Endometrium (tissue), 2 donors: ENCODE data around the gene S100P.
"Not testable (repeated sequence)": the region's sequence is repeated elsewhere in the genome, so short reads cannot be mapped to it uniquely, and the experiment has no call there.

Source experiments
- FAIRE-seq: peaks from 2 replicates; lab custom pipeline; 2012; peaks lifted over from hg19 to GRCh38; lab: Jason Lieb, UNC
- donor health status: control.
- donor health status: control.

Gene S100P

DNA sequence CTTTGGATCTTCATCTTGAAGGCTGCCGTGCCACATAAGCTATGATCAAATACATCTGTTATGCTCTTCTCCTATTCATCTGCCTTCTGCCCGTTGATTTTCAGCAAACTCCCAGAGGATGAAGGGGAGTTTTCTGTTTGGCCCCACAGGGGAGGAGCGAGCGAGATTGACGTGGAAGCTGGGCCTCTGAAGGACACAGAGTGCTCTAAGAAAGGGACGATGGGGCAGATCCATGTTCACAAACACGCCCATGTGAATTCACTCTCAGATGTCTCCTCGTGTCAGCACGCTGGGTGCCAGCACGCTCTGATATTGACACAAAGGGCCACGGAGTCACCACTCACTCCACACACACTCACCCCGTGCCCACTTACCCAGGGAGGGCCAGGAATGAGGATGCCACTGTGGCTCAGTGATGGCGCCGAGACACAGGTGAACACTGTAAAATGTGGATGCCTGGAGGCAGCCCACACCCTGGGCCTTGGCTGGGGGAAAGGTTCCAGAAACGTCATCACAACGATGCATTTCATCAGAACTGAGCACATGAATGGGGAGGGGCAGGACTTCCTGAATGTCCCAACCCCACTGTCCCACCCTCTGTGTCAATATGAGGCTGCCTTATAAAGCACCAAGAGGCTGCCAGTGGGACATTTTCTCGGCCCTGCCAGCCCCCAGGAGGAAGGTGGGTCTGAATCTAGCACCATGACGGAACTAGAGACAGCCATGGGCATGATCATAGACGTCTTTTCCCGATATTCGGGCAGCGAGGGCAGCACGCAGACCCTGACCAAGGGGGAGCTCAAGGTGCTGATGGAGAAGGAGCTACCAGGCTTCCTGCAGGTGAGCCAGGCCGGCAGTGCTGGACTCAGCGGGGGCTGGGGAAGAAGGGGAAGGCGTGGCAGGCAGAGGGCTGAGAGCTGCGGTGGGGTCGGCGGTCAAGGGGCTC lies at the start of gene S100P:
S100P (plus strand) TSS at position 648 of the 946 bp plus-strand sequence; CDS start at position 703, 55 bp downstream.
- FAIRE-seq = no peak

DNA sequence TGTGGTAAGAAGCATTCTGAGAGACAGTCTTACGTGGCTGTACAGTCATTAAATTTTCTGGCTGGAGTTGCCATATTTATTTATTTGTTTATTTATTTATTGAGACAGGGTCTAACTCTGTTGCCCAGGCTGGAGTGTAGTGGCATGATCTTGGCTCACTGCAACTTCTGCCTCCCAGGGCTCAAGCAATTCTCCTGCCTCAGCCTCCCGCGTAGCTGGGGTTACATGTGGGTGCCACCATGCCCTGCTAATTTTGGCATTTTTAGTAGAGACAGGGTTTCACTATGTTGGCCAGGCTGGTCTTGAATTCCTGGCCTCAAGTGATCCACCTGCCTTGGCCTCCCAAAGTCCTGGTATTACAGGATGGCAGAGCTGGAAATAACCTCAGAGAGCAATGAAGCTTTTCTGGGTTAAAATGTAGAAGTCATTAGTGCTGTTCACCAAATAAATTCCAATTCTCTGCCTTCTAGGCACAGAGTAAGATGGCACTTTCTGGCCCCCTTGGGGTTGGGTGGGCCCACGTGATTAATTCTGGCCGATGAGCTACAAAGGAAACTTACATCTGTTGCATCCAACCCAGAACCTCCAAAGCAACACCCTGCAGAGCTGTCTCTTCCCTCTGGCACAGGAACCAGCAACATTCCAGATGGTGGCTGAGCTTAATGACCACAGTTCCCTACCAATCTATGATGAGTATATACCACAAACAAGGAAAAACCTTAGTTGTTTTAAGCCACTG lies 48.7 kb upstream of the S100P start:
- no peak for FAIRE-seq

DNA sequence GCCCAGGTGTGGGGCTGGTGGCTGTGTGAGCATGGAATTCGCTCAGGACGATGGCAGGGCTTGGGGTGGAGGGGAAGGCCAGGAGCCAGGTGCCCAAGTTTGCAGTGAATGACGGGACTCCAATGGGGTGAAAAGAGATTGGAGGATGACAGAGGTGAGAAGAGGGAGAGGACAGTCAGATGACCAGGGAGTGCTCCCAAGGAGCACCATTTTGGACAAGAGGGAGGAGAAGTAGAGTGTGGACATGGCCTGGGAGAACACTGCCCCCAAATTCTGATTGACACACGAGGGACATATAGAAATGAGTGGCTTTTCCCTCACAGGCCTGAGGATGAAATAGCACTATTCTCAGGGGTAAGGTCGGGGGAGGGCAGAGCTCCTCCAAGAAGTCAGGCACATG lies 46.5 kb upstream of the S100P start:
- FAIRE-seq = no peak

DNA sequence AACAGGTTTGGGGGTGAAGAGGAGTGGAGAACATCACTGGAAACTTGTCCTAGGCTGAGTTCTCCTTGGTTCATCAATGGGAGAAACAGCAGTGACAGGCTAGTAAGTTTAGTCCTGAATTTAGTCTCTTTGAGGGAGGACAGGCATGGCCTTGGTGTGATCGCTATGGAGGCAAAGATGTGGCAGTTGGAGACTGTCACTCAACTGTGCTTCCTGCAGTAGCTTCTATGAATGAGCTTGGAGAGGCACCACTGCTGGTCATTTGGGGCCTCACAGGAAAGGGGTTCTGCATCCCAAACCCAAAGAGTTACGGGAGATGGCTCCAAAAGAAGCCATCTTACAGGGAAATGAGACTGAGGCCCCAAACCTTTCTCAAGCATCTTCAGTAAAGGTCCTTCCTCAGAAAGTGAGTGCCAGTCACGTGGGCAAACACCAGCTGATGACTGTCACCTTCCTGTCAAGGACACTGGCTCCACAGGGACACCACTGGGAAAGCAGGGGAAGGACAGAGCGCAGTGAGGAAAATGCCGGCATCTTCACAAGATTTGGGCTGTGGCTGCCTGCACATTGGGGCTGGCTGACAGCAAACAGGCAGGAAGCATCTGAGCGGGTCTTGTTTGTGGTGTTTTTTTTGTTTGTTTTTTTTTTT lies 46.0 kb upstream of the S100P start:
- FAIRE-seq = no peak

DNA sequence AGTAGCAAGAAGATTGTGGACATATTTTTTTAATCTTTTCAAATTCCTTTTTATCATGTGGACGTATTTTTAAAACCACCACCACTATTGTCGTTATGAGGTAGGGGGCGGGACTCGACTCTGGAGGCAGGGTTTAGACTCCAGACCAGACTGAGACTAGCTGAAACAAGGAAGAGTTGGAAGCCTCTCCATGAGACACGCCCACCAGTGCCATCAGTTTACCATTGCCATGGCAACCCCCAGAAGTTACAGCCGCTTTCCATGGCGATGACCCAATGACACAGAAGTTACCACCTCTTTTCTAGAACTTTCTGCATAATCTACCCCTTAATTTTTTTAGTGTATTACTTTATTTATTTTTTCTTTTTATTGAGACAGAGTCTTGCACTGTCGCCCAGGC lies 44.5 kb upstream of the S100P start:
- no peak for FAIRE-seq

DNA sequence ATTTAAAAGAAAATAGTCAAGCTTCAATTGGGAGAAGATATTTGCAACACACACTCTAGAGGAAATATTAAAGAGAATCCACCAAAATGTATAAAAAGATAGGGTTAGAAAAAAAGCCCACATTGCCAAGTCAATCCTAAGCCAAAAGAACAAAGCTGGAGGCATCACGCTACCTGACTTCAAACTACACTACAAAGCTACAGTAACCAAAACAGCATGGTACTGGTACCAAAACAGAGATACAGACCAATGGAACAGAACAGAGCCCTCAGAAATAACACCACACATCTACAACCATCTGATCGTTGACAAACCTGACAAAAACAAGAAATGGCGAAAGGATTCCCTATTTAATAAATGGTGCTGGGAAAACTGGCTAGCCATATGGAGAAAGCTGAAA lies 39.5 kb upstream of the S100P start:
- FAIRE-seq = not testable (repeated sequence)

DNA sequence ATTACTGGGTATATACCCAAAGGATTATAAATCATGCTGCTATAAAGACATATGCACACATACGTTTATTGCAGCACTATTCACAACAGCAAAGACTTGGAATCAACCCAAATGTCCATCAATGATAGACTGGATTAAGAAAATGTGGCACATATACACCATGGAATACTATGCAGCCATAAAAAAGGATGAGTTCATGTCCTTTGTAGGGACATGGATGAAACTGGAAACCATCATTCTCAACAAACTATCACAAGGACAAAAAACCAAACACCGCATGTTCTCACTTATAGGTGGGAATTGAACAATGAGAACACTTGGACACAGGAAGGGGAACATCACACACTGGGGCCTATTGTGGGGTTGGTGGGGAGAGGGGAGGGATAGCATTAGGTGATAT lies 38.4 kb upstream of the S100P start:
- not testable (repeated sequence) for FAIRE-seq

DNA sequence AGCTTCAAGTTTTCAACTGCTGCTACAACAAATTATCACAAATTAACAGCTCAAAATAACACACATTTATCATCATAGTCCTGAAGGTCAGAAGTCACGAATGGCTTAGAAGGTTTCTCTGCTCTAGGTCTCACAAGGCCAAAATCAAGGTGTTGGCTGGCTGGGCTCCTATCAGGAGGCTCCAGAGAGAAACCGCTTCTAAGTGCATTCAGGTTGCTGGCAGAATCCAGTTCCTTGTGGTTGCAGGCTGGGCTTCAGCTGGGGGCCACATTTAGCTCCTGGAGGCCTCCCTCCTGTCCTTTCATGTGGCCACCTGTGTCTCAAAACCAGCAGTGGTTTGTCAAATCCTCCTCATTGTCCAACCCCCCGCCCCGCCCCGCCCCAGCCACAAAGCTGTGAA lies 37.8 kb upstream of the S100P start:
- FAIRE-seq = no peak

DNA sequence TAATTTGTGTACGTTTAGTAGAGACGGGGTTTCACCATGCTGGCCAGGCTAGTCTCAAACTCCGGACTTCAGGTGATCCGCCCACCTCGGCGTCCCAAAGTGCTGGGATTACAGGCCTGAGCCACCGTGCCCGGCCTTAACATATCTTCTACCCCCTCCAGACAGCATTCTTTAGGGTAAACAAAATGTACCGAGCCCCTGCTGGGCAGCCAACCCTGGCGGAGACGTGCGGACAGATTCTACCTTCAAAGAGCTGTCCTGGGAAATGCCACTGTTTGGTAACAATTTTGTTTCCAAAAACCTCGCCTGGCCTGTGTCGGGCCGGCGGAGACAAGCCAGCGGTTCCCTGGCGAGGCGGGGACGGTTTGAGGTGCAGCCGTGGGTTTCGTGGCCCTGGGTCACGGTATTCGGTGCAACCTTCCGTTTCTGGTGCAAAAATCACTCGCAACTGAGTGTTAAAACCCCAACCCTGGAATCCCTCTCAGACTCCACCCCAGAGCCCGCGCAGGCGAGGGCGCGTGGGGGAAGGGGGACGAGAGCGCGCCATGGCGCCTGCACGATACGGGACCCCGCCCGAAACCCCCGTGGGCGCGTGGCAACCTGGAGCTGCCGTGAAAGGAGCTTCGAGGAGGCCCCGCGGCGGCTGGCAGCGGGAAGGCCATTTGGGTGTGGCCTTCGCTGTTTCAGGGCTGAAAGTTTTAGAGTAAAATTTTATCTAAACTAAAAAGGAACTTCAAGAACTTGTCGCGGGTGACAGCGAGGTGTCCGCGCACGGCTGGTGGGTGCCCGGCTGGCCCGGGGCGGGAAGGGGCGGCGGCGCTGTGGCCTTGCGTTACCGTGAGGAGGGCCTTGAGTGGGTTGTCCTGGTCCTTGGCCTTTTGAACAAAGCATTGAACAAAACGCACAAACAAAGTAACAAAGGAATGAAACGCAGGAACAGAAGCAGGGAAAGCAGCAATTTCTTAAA lies 36.2 kb upstream of the S100P start:
- FAIRE-seq = no peak

DNA sequence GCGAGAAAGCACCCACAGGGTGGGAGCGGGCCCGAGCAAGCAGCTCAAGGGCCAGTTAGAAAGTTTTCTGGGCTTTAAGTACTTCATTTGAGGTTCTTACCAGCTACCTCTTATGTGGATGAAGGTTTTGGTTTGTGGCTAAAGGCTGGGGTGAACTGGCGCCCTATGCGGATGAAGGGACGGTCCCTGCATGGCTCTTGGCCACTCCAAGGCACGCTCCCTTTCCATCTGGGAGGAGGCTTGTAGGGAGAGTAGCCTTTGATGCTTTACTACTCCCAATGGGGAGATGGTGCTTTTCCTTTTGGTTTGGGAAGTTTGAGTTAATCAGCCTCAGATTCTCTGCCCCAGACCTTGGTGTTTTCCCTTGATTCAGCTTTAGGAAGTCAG lies 35.5 kb upstream of the S100P start:
- no peak for FAIRE-seq

DNA sequence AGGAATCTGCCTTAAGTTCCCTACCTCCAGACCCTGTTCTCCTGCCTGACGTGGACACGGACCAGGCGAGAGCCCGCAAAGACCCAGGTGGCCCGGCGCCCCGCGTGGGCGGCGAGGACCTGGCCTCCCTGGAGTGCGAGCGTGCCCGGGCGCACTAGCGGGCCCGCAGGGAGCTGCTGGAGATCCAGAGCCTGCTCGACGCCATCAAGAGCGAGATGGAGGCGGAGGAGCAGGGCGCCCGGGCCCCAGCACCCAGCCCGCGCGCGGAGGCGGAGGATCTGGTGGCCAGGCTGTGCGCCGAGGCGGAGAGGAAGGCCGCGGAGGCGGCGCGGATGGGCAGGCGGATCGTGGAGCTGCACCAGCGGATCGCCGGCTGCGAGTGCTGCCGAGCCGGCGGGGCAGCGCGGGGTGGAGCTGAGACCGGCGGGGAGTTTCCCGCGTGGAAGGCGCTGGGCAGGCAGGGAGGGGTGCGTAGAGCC lies 35.0 kb upstream of the S100P start:
- no peak for FAIRE-seq

DNA sequence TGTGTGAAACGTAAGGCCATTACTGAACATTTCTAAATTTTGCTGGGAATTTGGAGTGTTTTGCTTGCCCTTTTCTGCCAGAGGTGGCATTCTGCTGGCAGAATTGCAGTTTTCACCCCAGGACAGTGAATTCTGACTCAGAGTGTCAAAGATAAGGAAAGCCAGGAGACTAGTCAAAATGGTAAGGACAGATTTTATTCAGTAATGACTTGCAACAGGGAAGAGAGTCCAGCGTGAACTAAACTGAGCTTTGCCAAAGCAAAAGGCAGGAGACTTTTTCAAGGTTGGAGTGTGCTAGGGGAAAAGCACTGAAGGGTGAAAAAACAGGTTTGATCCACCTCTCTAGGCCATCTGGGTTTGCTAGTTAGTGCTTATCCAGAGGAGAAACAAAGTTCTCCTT lies 33.8 kb upstream of the S100P start:
- FAIRE-seq = no peak

DNA sequence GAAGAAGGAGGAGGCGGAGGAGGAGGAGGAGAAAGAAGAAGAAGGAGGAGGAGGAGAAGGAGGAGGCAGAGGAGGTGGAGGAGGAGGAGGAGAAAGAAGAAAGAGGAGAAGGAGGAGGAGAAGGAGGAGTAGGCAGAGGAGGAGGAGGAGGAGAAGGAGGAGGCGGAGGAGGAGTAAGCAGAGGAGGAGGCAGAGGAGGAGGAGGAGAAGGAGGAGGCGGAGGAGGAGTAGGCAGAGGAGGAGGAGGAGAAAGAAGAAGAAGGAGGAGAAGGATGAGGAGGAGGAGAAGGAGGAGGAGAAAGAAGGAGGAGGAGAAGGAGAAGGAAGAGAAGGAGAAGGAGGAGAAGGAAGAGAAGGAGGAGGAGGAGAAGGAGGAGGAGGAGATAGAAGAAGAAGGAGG lies 33.2 kb upstream of the S100P start:
- no peak for FAIRE-seq

DNA sequence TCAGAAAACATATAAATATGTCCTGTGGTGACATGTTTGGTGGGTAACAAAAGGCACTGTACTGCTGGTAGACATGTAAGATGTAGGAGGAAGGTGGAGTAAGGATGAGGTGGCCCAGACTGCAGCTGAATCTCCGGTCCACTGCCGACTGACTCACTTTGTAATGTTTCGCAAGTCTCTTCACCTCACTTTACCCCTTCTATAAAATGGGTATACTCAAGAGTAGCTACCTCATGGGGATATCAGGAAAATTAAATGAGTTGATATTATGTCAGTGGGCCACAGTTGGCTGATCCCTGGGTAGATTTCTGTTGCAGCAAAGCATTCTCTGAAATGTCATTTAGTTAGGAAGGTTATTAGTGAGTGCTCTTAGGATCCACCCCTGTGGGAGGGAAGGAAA lies 31.1 kb upstream of the S100P start:
- FAIRE-seq = no peak

DNA sequence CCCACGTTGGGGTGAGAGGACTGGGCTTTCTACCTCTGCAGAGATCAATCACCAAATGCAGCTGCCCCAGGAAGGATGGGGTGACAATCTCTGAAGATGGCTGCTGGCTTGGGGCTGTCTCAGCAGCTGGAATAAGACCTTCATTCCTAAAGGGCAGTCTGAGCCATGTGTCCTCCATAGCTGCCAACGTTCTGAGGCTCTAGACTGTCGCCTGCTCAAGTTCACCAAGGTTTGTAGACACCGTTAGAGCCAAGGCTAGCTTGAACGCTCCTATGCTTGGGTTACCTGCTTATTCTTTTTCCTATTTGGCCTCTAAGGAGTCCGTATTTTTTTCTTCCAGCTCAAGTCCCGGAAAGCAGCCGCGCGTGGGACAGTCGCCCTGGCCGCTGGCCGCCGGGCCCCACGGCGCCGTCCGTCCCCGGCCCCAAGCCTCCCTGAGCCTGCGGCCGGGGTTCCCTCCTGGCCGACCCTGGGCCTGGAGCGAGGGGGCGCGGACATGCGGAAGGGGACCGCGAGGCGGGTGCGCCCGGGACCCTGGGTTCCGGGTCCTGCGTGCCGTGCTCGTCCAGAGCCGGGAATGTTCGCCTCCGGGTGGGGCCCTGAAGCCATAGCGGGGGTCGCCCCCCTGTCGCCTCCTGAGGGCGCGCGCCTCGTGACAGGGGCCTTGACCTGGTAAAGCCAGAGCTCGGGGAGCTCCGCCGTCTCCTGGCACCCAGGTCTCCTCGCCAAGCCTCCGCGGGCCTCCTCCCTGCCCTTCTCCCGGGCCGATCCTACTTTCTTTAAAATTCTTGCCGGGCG lies 29.9 kb upstream of the S100P start:
- no peak for FAIRE-seq

DNA sequence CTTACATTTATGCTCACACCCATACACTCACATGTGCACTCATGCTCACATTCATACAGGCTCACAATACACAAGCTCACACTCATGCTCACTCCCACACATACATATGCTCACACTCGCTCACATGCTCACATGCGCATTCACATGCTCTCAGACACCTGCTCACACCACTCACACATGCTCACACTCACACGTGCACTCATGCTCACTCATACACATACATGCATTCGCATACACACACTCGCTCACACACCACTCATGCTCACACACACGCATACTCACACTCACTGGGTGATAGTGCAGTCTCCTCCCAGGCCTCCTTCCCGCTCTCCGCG lies 28.4 kb upstream of the S100P start:
- FAIRE-seq = no peak

DNA sequence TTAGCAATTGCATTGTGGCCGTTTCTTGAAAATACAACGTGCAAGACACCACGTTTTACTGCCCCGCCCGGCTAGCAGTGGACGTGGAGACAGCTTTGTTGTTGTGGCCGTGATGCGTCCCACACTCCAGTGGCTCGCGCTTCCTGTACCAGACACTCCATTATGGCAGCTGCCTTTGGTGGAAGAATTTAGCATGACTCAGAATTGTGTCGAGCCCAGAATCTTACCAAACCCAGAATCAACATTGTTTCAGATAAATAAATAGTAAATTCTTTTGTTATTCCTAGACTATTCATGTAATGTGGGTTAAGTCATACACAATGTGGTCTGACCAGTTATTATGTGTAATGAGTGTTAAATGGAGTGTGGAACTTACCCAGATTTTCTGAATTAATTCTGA lies 25.3 kb upstream of the S100P start:
- FAIRE-seq = peak; percentile 53

DNA sequence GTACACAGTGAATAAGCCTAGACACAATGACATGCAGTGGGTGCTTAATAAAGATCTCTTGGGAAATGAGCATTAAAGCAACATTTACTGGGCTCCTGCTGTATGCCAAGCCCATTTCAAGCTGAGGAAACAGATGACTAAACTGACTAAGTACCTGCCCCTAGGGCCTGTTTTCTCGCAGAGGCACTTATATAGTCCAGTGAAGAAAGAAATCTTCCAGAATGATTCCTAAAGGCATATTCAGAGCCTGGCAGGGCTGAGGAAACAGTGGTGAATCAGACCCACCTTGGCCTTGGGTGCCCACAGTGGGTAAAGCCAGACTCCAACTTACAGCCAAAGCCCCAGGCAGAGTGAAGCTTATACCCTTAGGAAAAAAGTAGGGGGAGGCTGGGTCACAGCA lies 22.0 kb upstream of the S100P start:
- FAIRE-seq = no peak

DNA sequence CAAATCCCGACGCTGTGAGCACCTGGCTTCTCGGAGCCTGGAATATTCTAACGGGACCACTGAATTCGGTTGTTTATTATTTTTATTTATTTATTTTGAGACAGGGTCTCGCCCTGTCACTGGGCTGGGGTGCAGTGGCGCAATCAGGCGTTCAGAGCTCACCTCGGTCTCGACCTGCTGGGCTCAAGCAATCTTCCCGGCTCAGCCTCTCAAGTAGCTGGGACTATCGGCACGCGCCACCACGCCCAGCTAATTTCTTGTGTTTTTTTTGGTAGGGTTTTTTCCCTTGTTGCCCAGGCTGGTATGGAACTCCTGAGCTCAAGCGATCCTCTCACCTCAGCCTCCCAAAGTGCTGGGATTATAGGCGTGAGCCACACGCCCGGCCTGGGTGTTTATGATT lies 21.5 kb upstream of the S100P start:
- FAIRE-seq = no peak

DNA sequence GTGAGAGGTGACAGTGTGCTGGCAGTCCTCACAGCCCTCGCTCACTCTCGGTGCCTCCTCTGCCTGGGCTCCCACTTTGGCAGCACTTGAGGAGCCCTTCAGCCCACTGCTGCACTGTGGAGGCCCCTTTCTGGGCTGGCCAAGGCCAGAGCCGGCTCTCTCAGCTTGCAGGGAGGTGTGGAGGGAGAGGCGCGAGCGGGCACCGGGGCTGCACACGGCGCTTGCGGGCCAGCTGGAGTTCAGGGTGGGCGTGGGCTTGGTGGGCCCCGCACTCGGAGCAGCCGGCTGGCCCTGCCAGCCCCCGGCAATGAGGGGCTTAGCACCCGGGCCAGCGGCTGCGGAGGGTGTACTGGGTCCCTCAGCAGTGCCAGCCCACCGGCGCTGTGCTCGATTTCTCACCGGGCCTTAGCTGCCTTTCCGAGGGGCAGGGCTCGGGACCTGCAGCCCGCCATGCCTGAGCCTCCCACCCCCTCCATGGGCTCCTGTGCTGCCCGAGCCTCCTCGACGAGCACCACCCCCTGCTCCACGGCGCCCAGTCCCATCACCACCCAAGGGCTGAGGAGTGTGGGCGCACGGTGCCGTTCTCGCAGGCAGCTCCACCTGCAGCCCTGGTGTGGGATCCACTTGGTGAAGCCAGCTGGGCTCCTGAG lies 21.0 kb upstream of the S100P start:
- FAIRE-seq = not testable (repeated sequence)
